NT2/D1 (cell line): ENCODE results near the gene SPC24.
"Not testable (repeated sequence)": the region's sequence is repeated elsewhere in the genome, so short reads cannot be mapped to it uniquely, and the experiment has no call there.

Experiments used
- SUZ12 ChIP-seq: IDR thresholded peaks from 2 replicates; pipeline ENCODE4 v1.6.1; 2011; ENCODE audit not compliant: insufficient read length, insufficient read depth; ENCODE audit errors: extremely low read depth
- YY1 ChIP-seq: IDR thresholded peaks from 2 replicates; pipeline ENCODE4 v1.6.1; 2011; ENCODE audit not compliant: insufficient read length, insufficient read depth
- ZNF274 ChIP-seq: IDR thresholded peaks from 2 replicates; pipeline ENCODE4 v1.6.1; 2011; ENCODE audit warnings: mild to moderate bottlenecking, low read depth, low read length

DNA sequence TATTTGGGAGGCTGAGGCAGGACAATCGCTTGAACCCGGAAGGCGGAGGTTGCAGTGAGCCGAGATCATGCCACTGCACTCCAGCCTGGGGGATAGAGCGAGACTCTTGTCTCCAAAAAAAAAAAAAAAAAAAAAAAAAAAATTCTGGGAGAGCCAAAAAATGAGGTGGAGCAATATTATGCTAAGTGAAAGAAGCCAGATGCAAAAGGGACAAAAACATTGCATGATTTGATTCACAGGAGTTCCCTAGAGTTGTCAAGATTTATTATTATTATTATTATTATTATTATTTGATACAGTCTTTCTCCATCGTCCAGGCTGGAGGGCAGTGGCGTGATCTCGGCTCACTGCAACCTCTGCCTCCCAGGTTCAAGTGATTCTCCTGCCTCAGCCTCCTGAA is 25.4 kb upstream of the SPC24 start:
- not testable (repeated sequence) for TF ChIP-seq YY1, SUZ12, ZNF274
